Transverse colon (tissue), 4 donors: ENCODE results near the gene RNF214. TPM values are rescaled to one million over a fixed set of nuclear protein-coding genes. Genes with fewer than 3 reads are reported as not detected.

Source experiments
- DNase-seq: peaks from one replicate; pipeline ENCODE4 v3.0.0-alpha.2; 2019
- H3K27ac ChIP-seq, 4 donors: fragments of 200-600 bp; sonication (generic); 2 replicates each; pipeline ENCODE4 v1.5.1; 2016 to 2018; ENCODE audit warnings: inconsistent platforms in 4 of 4
- H3K27me3 ChIP-seq: fragments of 200-600 bp; sonication (generic); 2 replicates; pipeline ENCODE4 v1.5.1; 2017; ENCODE audit warnings: inconsistent platforms
- H3K36me3 ChIP-seq, 4 donors: fragments of 200-600 bp; sonication (generic); 2 replicates each; pipeline ENCODE4 v1.5.1; 2017 to 2019; ENCODE audit warnings: inconsistent platforms in 4 of 4
- H3K4me1 ChIP-seq, 4 donors: fragments of 200-600 bp; sonication (generic); 2 replicates each; pipeline ENCODE4 v1.5.1; 2017 to 2020; ENCODE audit warnings: inconsistent platforms in 4 of 4
- H3K4me3 ChIP-seq, 4 donors: fragments of 200-600 bp; sonication (generic); 1 replicate in 1 of 4; 2 replicates in 3 of 4; pipeline versions ENCODE4 v1.5.1 to v1.6.1; 2017 to 2019; ENCODE audit warnings: inconsistent platforms in 4 of 4
- H3K9me3 ChIP-seq, 2 donors: fragments of 200-600 bp; sonication (generic); 2 replicates each; pipeline ENCODE4 v1.5.1; 2017 to 2019; ENCODE audit warnings: inconsistent platforms in 2 of 2
- EP300 ChIP-seq: sonication (generic); formaldehyde crosslinking; IDR thresholded peaks from one replicate; pipeline ENCODE4 v1.6.1; 2017; ENCODE audit warnings: antibody characterized with exemption, low read depth
- POLR2A ChIP-seq: fragments of 450-650 bp; IDR thresholded peaks from one replicate; pipeline ENCODE4 v1.6.1; 2016; ENCODE audit warnings: antibody characterized with exemption, mild to moderate bottlenecking, moderate library complexity
- POLR2AphosphoS5 ChIP-seq, 3 donors: sonication (generic); formaldehyde crosslinking; IDR thresholded peaks; one replicate each; pipeline ENCODE4 v1.6.1; 2016; ENCODE audit warnings: antibody characterized with exemption in 3 of 3
- WGBS, 2 donors: methylation state at CpG; one replicate each; pipeline ENCODE4 v1.1.5; 2018; ENCODE audit warnings: low coverage in 1 of 2; 5-methylcytosine and 5-hydroxymethylcytosine counted together
- in situ Hi-C, 4 donors: fragments of 200-750 bp; cut with MboI; loops; one replicate each; pipeline versions ENCODE4 v1.15.0 to v1.15.1; 2017; ENCODE audit warnings: low sequenced_read_pairs in 3 of 4, low pct_ligation_motif_present in 1 of 4, low pct_unique_long_range_greater_than_20kb in 1 of 4
- intact Hi-C: fragments of 100-400 bp; cut with DNase I; formaldehyde crosslinking; loops from one replicate; pipeline ENCODE4 v1.15.1; 2023; ENCODE audit warnings: low total_unique reads
- total RNA-seq, 4 donors: library from RNA; depleted of rRNA; stranded (reverse); fragments of >200 nt; gene quantifications; one replicate each; pipeline ENCODE4 v1.1.0, GENCODE V29; 2016
- TF ChIP-seq, protein P1 (sequence below), 5 experiments: fragments of 200-600 bp in 3 of 5; fragments of 450-650 bp in 2 of 5; sonication (generic) in 3 of 5; IDR thresholded peaks; 1 replicate in 2 of 5; 2 replicates in 3 of 5; pipeline ENCODE4 v1.5.1; 2016 to 2017; ENCODE audit warnings: antibody characterized with exemption in 5 of 5, inconsistent platforms in 3 of 5, mild to moderate bottlenecking in 2 of 5, moderate library complexity in 1 of 5

The RNF214 gene
- total RNA-seq, 4 donors from 2014 or later, result 11.1 to 139 (median 14.5) TPM

DNA sequence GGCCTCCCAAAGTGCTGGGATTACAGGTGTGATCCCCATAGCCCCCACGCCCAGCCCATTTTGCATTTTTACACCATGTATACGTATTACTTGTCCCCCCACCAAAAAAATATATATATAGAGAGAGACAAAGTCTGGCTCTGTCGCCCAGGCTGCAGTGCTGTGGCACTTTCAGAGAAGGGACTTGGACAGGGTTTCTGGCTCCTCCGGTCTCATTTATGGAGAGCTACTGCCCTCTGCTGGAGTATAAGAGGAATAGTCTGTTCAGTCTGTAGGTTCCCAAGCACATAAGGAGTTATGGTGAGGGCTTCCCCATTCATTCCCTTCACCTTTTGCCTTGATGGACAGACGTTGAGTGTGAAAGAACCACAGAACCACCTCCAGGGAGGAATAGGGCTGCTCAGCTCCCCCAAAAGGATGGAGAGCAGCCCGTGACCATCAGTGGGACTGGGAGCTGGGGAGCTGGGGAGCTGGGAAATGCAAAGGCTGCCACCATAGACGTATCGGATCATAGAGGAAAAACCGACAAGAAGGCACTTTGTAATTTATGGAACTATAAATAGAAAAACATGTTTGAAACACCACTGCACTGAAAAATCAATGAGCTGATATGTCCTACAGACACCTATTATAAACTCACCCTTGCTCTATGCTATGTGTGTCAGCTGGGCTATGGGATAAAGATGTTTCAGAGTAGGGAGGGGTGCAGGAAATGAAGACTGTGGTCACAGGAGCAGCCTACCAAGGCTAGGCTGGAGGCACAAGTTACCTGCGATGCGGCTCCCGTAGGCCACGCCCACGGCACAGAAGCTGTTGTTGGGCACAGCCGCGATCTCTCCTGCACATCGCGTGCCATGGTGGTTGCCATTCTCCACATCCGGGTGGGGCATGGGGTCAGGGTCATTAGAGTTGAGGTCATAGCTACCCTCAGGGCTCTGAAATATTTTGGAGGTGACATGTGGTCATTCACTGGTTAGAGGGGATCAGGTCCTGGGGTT lies 5.8 kb upstream of the RNF214 start:
- in situ Hi-C loops, result loop anchor here in 1 of 4 donors (5.0 kb wide), 1 partner anchor 44 kb away; no protein-coding TSS in a partner anchor
- H3K36me3 ChIP-seq, result peaks cover 0 to 30% (median 10%) of the 10 kb centered on the region in 4 donors
- peak; percentile 54 for DNase-seq
- 57 to 70% methylated on average over 5 to 19 of the region's 19 CpGs for WGBS, 2 donors
- TF ChIP-seq EP300, result no peak
- TF ChIP-seq, protein P1, sequence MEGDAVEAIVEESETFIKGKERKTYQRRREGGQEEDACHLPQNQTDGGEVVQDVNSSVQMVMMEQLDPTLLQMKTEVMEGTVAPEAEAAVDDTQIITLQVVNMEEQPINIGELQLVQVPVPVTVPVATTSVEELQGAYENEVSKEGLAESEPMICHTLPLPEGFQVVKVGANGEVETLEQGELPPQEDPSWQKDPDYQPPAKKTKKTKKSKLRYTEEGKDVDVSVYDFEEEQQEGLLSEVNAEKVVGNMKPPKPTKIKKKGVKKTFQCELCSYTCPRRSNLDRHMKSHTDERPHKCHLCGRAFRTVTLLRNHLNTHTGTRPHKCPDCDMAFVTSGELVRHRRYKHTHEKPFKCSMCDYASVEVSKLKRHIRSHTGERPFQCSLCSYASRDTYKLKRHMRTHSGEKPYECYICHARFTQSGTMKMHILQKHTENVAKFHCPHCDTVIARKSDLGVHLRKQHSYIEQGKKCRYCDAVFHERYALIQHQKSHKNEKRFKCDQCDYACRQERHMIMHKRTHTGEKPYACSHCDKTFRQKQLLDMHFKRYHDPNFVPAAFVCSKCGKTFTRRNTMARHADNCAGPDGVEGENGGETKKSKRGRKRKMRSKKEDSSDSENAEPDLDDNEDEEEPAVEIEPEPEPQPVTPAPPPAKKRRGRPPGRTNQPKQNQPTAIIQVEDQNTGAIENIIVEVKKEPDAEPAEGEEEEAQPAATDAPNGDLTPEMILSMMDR (IDR thresholded peaks at IDR 0.05), result peak; percentile 76 to 91 (median 81)
- peak in 2 of 3 donors; percentile 33 to 35 for TF ChIP-seq POLR2AphosphoS5 (IDR thresholded peaks at IDR 0.05)
- no peak for TF ChIP-seq POLR2A
- H3K27me3 ChIP-seq, result no peaks in the 10 kb centered on the region
- no peaks in the 10 kb centered on the region for H3K9me3 ChIP-seq
- H3K4me3 ChIP-seq, result no peak overlapping the region
- intact Hi-C loops, result loop anchor here (5.0 to 10.0 kb wide), 2 partner anchors 44 to 342 kb away; no protein-coding TSS in a partner anchor
- peaks cover 27 to 71% (median 58%) of the 10 kb centered on the region in 4 donors for H3K4me1 ChIP-seq
- peak overlapping the region; percentile 83 to 91 (median 86) for H3K27ac ChIP-seq

DNA sequence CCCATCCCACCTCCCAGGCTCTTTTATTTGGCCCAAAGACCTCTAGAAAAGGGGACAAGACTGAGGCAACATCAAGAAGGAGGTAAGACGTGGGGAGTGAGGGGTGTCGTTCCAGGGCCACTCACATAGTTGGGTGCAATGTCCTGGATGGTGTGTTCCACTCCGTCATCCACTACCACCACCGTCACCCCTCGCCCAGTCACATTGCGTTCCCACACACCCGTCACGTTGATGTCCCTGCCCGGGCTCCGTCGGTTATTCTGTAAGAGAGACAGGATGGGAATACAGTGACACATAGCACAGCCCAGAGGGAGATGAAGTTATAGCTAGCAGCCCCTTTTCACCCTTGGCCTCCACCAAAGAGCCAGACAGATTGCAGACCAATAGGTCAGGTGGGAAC lies 4.4 kb upstream of the RNF214 start:
- Histone ChIP-seq H3K36me3 (peaks cover 0 to 30% (median 10%) of the 10 kb centered on the region in 4 donors), H3K4me1 (peaks cover 21 to 58% (median 46%) of the 10 kb centered on the region in 4 donors), H3K4me3 (no peak overlapping the region), H3K27ac (no peak overlapping the region), H3K9me3 (no peaks in the 10 kb centered on the region), H3K27me3 (no peaks in the 10 kb centered on the region)
- intact Hi-C loops (loop anchor here (5.0 to 10.0 kb wide), 2 partner anchors 46 to 343 kb away; no protein-coding TSS in a partner anchor), in situ Hi-C loops (loop anchor here in 1 of 4 donors (5.0 kb wide), 1 partner anchor 46 kb away; no protein-coding TSS in a partner anchor)
- 93 to 98% methylated on average over 7 to 11 of the region's 11 CpGs for WGBS, 2 donors
- no peak for TF ChIP-seq POLR2A
- TF ChIP-seq, protein P1 (IDR thresholded peaks at IDR 0.05), result no peak
- no peak for TF ChIP-seq POLR2AphosphoS5 (IDR thresholded peaks at IDR 0.05)
- DNase-seq, result no peak

GRCh38 chr11:117229411-117229810 lies 3.1 kb upstream of the RNF214 start:
- intact Hi-C loops (loop anchor here (5.0 to 10.0 kb wide), 2 partner anchors 47 to 345 kb away; no protein-coding TSS in a partner anchor), in situ Hi-C loops (loop anchor here in 1 of 4 donors (5.0 kb wide), 1 partner anchor 47 kb away; no protein-coding TSS in a partner anchor)
- DNase-seq, result no peak
- no peak for TF ChIP-seq EP300
- TF ChIP-seq, protein P1 (IDR thresholded peaks at IDR 0.05), result no peak
- no peak for TF ChIP-seq POLR2A
- no peak for TF ChIP-seq POLR2AphosphoS5 (IDR thresholded peaks at IDR 0.05)
- WGBS, 2 donors, result 96% methylated on average over 12 of the region's 12 CpGs; no CpG with 5 or more reads in 1 of the 2 donors
- H3K4me1 ChIP-seq, result peaks cover 18 to 58% (median 44%) of the 10 kb centered on the region in 4 donors
- H3K27me3 ChIP-seq, result no peaks in the 10 kb centered on the region
- no peaks in the 10 kb centered on the region for H3K9me3 ChIP-seq
- no peak overlapping the region for H3K4me3 ChIP-seq
- H3K27ac ChIP-seq, result peak overlapping the region in 1 of 4 donors; percentile 99
- peaks cover 0 to 30% (median 10%) of the 10 kb centered on the region in 4 donors for H3K36me3 ChIP-seq

- TF ChIP-seq EP300 (no peak), POLR2AphosphoS5 (IDR thresholded peaks at IDR 0.05) (no peak), POLR2A (no peak)
- TF ChIP-seq, protein P1 (IDR thresholded peaks at IDR 0.05), result no peak
- Histone ChIP-seq H3K4me1 (peaks cover 18 to 54% (median 39%) of the 10 kb centered on the region in 4 donors), H3K36me3 (peaks cover 0 to 30% (median 10%) of the 10 kb centered on the region in 4 donors), H3K4me3 (no peak overlapping the region), H3K9me3 (no peaks in the 10 kb centered on the region), H3K27ac (peak overlapping the region in 3 of 4 donors; percentile 96 to 99 (median 98)), H3K27me3 (no peaks in the 10 kb centered on the region)
- intact Hi-C loops, result loop anchor here (5.0 to 10.0 kb wide), 2 partner anchors 48 to 345 kb away; no protein-coding TSS in a partner anchor
- DNase-seq, result no peak
- 83 to 88% methylated on average over 2 to 5 of the region's 5 CpGs for WGBS, 2 donors
- in situ Hi-C loops, result loop anchor here in 1 of 4 donors (5.0 kb wide), 1 partner anchor 48 kb away; no protein-coding TSS in a partner anchor
Measured at GRCh38 chr11:117229931-117230285, 2.6 kb upstream of the RNF214 start.
